KMS-11 (cell line): ENCODE results near the gene EEPD1.

Experiments used
- H2AFZ ChIP-seq: fragments of 200-600 bp; sonication (generic); 2 replicates; pipeline ENCODE4 v1.6.1; 2016; ENCODE audit warnings: antibody characterized with exemption, mixed run types, low read depth
- H3K27ac ChIP-seq: fragments of 200-600 bp; sonication (generic); 2 replicates; pipeline ENCODE4 v1.6.1; 2016; ENCODE audit warnings: mild to moderate bottlenecking, mixed run types
- H3K27me3 ChIP-seq: fragments of 200-600 bp; sonication (generic); 2 replicates; pipeline ENCODE4 v1.6.1; 2017; ENCODE audit warnings: mild to moderate bottlenecking, low read depth, mixed run types, moderate library complexity; ENCODE audit not compliant: insufficient read depth
- H3K36me3 ChIP-seq: fragments of 200-600 bp; sonication (generic); 2 replicates; pipeline ENCODE4 v1.6.1; 2017; ENCODE audit warnings: mild to moderate bottlenecking, mixed run types; ENCODE audit not compliant: insufficient read depth
- H3K4me1 ChIP-seq: fragments of 200-600 bp; sonication (generic); 2 replicates; pipeline ENCODE4 v1.6.1; 2016; ENCODE audit warnings: mild to moderate bottlenecking, low read depth, mixed run types; ENCODE audit not compliant: poor library complexity, severe bottlenecking
- H3K4me2 ChIP-seq: fragments of 200-600 bp; sonication (generic); 2 replicates; pipeline ENCODE4 v1.7.0; 2016; ENCODE audit warnings: mild to moderate bottlenecking, mixed run types
- H3K4me3 ChIP-seq: fragments of 200-600 bp; sonication (generic); IDR thresholded peaks from 2 replicates; pipeline ENCODE4 v1.6.1; 2017; ENCODE audit warnings: low read depth, low read length, mixed read lengths; ENCODE audit not compliant: insufficient read depth
- H3K79me2 ChIP-seq: fragments of 200-600 bp; sonication (generic); 2 replicates; pipeline ENCODE4 v1.6.1; 2016; ENCODE audit warnings: low read depth, mixed run types; ENCODE audit not compliant: insufficient read depth
- H3K9ac ChIP-seq: fragments of 200-600 bp; sonication (generic); 2 replicates; pipeline ENCODE4 v1.6.1; 2016; ENCODE audit warnings: mild to moderate bottlenecking, mixed run types
- H4K20me1 ChIP-seq: fragments of 200-600 bp; sonication (generic); 2 replicates; pipeline ENCODE4 v1.6.1; 2016; ENCODE audit warnings: mild to moderate bottlenecking, mixed run types; ENCODE audit not compliant: insufficient read depth
- TF ChIP-seq, protein P1 (sequence below): fragments of 200-600 bp; sonication (generic); conservative IDR thresholded peaks from 2 replicates; pipeline ENCODE4 v1.6.1; 2017; ENCODE audit warnings: low read depth, mild to moderate bottlenecking, antibody characterized with exemption, low read length, moderate library complexity, mixed read lengths

Gene EEPD1

DNA sequence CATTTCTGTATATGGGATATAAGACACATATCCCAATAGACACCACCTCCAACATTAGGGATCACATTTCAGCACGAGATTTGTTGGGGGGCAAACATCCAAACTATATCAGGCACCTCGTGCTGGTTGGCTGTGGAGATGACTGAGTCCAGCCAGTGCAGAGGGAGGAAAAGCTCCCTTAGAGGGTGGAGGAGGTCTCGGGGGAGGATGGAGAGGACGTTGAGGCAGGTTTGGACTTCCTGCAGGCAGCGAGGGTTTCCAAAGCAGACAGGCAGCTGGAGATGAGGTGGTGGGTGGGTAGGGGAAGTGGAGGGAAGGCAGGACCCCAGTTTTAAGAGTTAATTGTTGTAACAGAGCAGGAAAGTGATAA is 56.7 kb downstream of the EEPD1 start:
- Histone ChIP-seq H3K4me1 (no peaks in the 10 kb centered on the region), H3K79me2 (no peaks in the 10 kb centered on the region), H3K27me3 (no peaks in the 10 kb centered on the region), H3K27ac (no peak overlapping the region), H2AFZ (no peak overlapping the region), H3K36me3 (no peaks in the 10 kb centered on the region), H3K4me3 (no peak overlapping the region), H3K4me2 (no peak overlapping the region), H4K20me1 (no peaks in the 10 kb centered on the region), H3K9ac (no peak overlapping the region)
- TF ChIP-seq, protein P1, sequence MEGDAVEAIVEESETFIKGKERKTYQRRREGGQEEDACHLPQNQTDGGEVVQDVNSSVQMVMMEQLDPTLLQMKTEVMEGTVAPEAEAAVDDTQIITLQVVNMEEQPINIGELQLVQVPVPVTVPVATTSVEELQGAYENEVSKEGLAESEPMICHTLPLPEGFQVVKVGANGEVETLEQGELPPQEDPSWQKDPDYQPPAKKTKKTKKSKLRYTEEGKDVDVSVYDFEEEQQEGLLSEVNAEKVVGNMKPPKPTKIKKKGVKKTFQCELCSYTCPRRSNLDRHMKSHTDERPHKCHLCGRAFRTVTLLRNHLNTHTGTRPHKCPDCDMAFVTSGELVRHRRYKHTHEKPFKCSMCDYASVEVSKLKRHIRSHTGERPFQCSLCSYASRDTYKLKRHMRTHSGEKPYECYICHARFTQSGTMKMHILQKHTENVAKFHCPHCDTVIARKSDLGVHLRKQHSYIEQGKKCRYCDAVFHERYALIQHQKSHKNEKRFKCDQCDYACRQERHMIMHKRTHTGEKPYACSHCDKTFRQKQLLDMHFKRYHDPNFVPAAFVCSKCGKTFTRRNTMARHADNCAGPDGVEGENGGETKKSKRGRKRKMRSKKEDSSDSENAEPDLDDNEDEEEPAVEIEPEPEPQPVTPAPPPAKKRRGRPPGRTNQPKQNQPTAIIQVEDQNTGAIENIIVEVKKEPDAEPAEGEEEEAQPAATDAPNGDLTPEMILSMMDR, result no peak

DNA sequence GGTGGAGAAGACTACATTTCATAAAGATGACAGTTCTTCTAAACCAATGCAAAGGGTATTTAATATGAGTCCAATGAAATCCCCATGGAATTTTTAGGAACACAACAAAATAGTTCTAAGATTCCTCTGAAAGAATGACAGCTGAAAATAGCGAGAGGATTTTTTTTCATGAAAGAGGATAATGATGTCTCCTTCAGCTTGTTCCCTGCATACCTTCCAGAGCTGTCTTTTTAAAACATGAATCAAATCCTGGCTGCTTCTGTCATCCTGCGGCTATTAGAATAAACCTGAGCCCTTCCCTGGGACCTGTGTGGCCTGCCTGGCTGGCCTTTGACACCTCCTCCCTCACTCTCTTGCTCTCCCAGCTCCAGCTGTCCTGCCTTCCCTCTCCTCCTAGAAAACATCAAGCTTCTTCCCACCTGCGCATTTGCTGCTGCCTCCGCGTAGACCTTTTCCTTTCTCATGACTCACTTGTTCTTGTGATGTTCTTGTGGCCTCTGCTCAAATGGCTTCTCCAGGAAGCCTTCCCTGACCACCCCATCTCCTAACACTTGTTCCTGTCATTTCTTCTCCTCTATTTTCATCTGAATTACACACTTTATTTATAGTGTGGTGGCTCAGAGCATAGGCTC is 57.4 kb downstream of the EEPD1 start:
- Histone ChIP-seq H3K4me3 (no peak overlapping the region), H3K27ac (no peak overlapping the region), H3K79me2 (no peaks in the 10 kb centered on the region), H4K20me1 (no peaks in the 10 kb centered on the region), H3K4me2 (no peak overlapping the region), H2AFZ (no peak overlapping the region), H3K4me1 (no peaks in the 10 kb centered on the region), H3K36me3 (no peaks in the 10 kb centered on the region), H3K9ac (no peak overlapping the region), H3K27me3 (no peaks in the 10 kb centered on the region)
- TF ChIP-seq, protein P1, result no peak

DNA sequence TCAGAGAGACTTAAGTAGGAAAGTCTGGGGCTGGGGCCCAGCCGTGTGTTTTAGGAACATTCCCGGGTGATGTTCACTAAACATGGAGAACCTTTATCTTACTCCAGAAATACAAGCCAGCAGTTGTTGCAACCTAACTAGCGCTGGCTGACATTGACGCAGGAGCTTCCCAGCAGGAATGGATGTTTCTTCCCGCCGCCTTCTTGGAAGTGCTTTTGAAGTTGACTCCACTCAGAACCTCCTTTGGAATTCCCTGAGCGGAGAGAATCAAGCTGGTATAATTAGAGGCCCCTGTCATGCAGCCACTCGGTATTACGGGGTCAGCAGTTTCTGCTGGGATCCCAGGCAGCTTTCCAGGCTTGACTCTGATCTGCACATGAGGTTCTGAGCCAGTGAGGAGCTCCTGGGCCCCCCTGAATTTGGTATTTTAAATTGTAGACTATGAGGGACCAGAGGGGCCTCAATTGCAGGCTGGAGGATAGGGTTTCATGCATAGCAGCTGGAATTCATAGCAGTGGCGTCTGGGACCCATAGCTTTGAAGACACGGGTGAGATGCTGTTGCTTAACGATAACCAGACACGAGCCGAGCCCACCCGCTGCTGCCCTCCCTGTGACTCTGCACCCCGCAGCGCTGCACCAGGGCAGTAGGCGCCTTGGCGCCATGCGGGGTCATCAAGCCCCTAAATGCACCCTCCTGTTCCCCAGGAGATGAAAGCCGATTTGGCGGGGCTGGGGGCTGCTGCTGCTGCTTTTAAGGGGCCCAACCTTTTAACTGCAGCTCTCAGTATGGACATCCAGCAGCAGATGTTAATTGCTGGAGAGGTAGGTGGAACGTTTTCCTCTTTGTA is 61.8 kb downstream of the EEPD1 start:
- Histone ChIP-seq H3K4me3 (no peak overlapping the region), H3K4me2 (no peak overlapping the region), H3K27ac (no peak overlapping the region), H2AFZ (no peak overlapping the region), H3K4me1 (no peaks in the 10 kb centered on the region), H3K9ac (no peak overlapping the region), H4K20me1 (no peaks in the 10 kb centered on the region), H3K36me3 (no peaks in the 10 kb centered on the region), H3K79me2 (no peaks in the 10 kb centered on the region), H3K27me3 (no peaks in the 10 kb centered on the region)
- TF ChIP-seq, protein P1, result no peak

DNA sequence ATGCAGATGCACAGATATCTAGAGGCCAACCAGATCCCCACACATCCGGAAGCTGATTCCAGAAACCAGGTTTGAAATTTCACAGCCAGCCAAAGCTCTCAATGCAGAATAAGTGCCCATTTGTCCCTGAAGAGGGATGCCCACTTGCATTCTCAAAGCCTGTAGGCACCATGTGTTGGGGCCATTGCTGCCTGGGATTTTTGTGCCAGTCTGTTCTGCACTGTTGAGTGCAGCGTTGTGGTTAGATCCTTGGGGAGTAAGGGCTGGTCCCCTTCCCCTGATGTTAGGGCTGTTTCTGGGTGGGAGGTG is 62.4 kb downstream of the EEPD1 start:
- H3K4me3 ChIP-seq, result no peak overlapping the region
- H3K4me2 ChIP-seq, result no peak overlapping the region
- no peak overlapping the region for H3K27ac ChIP-seq
- H3K36me3 ChIP-seq, result no peaks in the 10 kb centered on the region
- H3K4me1 ChIP-seq, result no peaks in the 10 kb centered on the region
- TF ChIP-seq, protein P1, result no peak
- no peak overlapping the region for H3K9ac ChIP-seq
- no peak overlapping the region for H2AFZ ChIP-seq
- H3K79me2 ChIP-seq, result no peaks in the 10 kb centered on the region
- H4K20me1 ChIP-seq, result no peaks in the 10 kb centered on the region
- no peaks in the 10 kb centered on the region for H3K27me3 ChIP-seq
